Measurements from ENCODE around the gene RAB5A. TPM values are rescaled to one million over a fixed set of nuclear protein-coding genes. Genes with fewer than 3 reads are reported as not detected.

RAB5A gene
- total and polyA plus RNA-seq, 2 donors from 2014 or later = 27.6 to 76.9 TPM

GRCh38 chr3:19994796-19995195 lies 47.9 kb downstream of the RAB5A start:
- H3K4me3 ChIP-seq (ENCODE audit: low read length in 3 of 3) = no peak overlapping the region
- peaks cover 0 to 2% (median 0%) of the 10 kb centered on the region in 3 donors for H3K4me1 ChIP-seq (ENCODE audit: control insufficient read depth in 2 of 3, insufficient read depth in 2 of 3, low read depth in 1 of 3, low read length in 3 of 3)
- H3K9me3 ChIP-seq (ENCODE audit: control insufficient read depth in 2 of 3, insufficient read depth in 1 of 3, low read length in 3 of 3) = no peaks in the 10 kb centered on the region
- DNase-seq (no peak), FAIRE-seq (no peak)
- no peak overlapping the region for H3K27ac ChIP-seq (ENCODE audit: low read depth in 2 of 2, low read length in 2 of 2)
- H3K9ac ChIP-seq (ENCODE audit: low read length in 3 of 3) = no peak overlapping the region
- no peaks in the 10 kb centered on the region for H3K27me3 ChIP-seq (ENCODE audit: control insufficient read depth, insufficient read depth, low read length)
- no peaks in the 10 kb centered on the region for H3K36me3 ChIP-seq (ENCODE audit: control insufficient read depth in 2 of 3, insufficient read depth in 3 of 3, low read length in 3 of 3)
- intact Hi-C loops (cut with DNase I) = no loop called here
- TF ChIP-seq, protein P1, sequence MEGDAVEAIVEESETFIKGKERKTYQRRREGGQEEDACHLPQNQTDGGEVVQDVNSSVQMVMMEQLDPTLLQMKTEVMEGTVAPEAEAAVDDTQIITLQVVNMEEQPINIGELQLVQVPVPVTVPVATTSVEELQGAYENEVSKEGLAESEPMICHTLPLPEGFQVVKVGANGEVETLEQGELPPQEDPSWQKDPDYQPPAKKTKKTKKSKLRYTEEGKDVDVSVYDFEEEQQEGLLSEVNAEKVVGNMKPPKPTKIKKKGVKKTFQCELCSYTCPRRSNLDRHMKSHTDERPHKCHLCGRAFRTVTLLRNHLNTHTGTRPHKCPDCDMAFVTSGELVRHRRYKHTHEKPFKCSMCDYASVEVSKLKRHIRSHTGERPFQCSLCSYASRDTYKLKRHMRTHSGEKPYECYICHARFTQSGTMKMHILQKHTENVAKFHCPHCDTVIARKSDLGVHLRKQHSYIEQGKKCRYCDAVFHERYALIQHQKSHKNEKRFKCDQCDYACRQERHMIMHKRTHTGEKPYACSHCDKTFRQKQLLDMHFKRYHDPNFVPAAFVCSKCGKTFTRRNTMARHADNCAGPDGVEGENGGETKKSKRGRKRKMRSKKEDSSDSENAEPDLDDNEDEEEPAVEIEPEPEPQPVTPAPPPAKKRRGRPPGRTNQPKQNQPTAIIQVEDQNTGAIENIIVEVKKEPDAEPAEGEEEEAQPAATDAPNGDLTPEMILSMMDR (IDR thresholded peaks at IDR 0.05; ENCODE audit: borderline replicate concordance, extremely low read depth, insufficient read depth) = no peak

DNA sequence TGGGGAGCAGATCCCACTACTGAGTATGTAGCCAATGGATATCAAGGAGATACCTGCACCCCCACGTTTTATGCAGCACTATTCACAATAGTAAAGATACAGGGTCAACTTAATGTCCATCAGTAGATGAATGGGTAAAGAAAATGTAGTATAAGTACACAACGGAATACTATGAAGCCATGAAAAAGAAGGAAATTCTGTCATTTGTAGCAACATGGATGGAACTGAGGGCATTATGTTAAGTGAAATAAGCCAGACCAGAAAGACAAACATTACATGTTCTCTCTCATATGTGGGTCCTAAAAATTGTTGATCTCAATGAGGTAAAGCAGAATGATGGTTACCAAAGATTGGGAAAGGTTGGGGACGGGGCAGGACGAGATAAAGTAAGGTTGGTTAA lies 50.6 kb downstream of the RAB5A start:
- Histone ChIP-seq H3K27me3 (ENCODE audit: control insufficient read depth, insufficient read depth, low read length) (no peaks in the 10 kb centered on the region), H3K9ac (ENCODE audit: low read length in 3 of 3) (no peak overlapping the region), H3K27ac (ENCODE audit: low read depth in 2 of 2, low read length in 2 of 2) (no peak overlapping the region), H3K9me3 (ENCODE audit: control insufficient read depth in 2 of 3, insufficient read depth in 1 of 3, low read length in 3 of 3) (no peaks in the 10 kb centered on the region), H3K4me3 (ENCODE audit: low read length in 3 of 3) (no peak overlapping the region), H3K4me1 (ENCODE audit: control insufficient read depth in 2 of 3, insufficient read depth in 2 of 3, low read depth in 1 of 3, low read length in 3 of 3) (peaks cover 0 to 2% (median 0%) of the 10 kb centered on the region in 3 donors), H3K36me3 (ENCODE audit: control insufficient read depth in 2 of 3, insufficient read depth in 3 of 3, low read length in 3 of 3) (no peaks in the 10 kb centered on the region)
- DNase-seq (no peak), FAIRE-seq (no peak)
- intact Hi-C loops (cut with DNase I) = no loop called here
- TF ChIP-seq, protein P1 (IDR thresholded peaks at IDR 0.05; ENCODE audit: borderline replicate concordance, extremely low read depth, insufficient read depth) = no peak

- H3K9ac ChIP-seq (ENCODE audit: low read length in 3 of 3) = no peak overlapping the region
- FAIRE-seq (no peak), DNase-seq (no peak)
- H3K9me3 ChIP-seq (ENCODE audit: control insufficient read depth in 2 of 3, insufficient read depth in 1 of 3, low read length in 3 of 3) = no peaks in the 10 kb centered on the region
- H3K36me3 ChIP-seq (ENCODE audit: control insufficient read depth in 2 of 3, insufficient read depth in 3 of 3, low read length in 3 of 3) = no peaks in the 10 kb centered on the region
- H3K27ac ChIP-seq (ENCODE audit: low read depth in 2 of 2, low read length in 2 of 2) = no peak overlapping the region
- H3K27me3 ChIP-seq (ENCODE audit: control insufficient read depth, insufficient read depth, low read length) = no peaks in the 10 kb centered on the region
- H3K4me3 ChIP-seq (ENCODE audit: low read length in 3 of 3) = no peak overlapping the region
- TF ChIP-seq, protein P1 (IDR thresholded peaks at IDR 0.05; ENCODE audit: borderline replicate concordance, extremely low read depth, insufficient read depth) = no peak
- no peaks in the 10 kb centered on the region for H3K4me1 ChIP-seq (ENCODE audit: control insufficient read depth in 2 of 3, insufficient read depth in 2 of 3, low read depth in 1 of 3, low read length in 3 of 3)
- intact Hi-C loops (cut with DNase I) = no loop called here
Measured at GRCh38 chr3:20001932-20002331, 55.0 kb downstream of the RAB5A start.

GRCh38 chr3:20007960-20008359 lies 61.1 kb downstream of the RAB5A start:
- FAIRE-seq = no peak
- intact Hi-C loops (cut with DNase I) = no loop called here
- TF ChIP-seq, protein P1 (IDR thresholded peaks at IDR 0.05; ENCODE audit: borderline replicate concordance, extremely low read depth, insufficient read depth) = no peak
- no peak overlapping the region for H3K9ac ChIP-seq (ENCODE audit: low read length in 3 of 3)
- no peaks in the 10 kb centered on the region for H3K27me3 ChIP-seq (ENCODE audit: control insufficient read depth, insufficient read depth, low read length)
- H3K4me3 ChIP-seq (ENCODE audit: low read length in 3 of 3) = no peak overlapping the region
- no peaks in the 10 kb centered on the region for H3K4me1 ChIP-seq (ENCODE audit: control insufficient read depth in 2 of 3, insufficient read depth in 2 of 3, low read depth in 1 of 3, low read length in 3 of 3)
- DNase-seq = no peak
- no peak overlapping the region for H3K27ac ChIP-seq (ENCODE audit: low read depth in 2 of 2, low read length in 2 of 2)
- H3K36me3 ChIP-seq (ENCODE audit: control insufficient read depth in 2 of 3, insufficient read depth in 3 of 3, low read length in 3 of 3) = no peaks in the 10 kb centered on the region
- H3K9me3 ChIP-seq (ENCODE audit: control insufficient read depth in 2 of 3, insufficient read depth in 1 of 3, low read length in 3 of 3) = no peaks in the 10 kb centered on the region
